Hepatocyte (in vitro differentiated cells): ENCODE measurements around the gene SGPP1. TPM values are rescaled to one million over a fixed set of nuclear protein-coding genes. Genes with fewer than 3 reads are reported as not detected.
"Not testable (repeated sequence)": the region's sequence is repeated elsewhere in the genome, so short reads cannot be mapped to it uniquely, and the experiment has no call there.

Experiments used
- DNase-seq: peaks from one replicate; pipeline ENCODE4 v3.0.0-alpha.2; 2016; ENCODE audit warnings: low spot score
- H2AFZ ChIP-seq: fragments of 200-600 bp; sonication (generic); 2 replicates; pipeline ENCODE4 v1.6.0; 2016; ENCODE audit warnings: antibody characterized with exemption, mild to moderate bottlenecking
- H3K27ac ChIP-seq: fragments of 200-600 bp; sonication (generic); 2 replicates; pipeline ENCODE4 v1.5.1; 2016; ENCODE audit warnings: mild to moderate bottlenecking
- H3K27me3 ChIP-seq: fragments of 200-600 bp; sonication (generic); 2 replicates; pipeline ENCODE4 v1.6.1; 2016
- H3K36me3 ChIP-seq: fragments of 200-600 bp; sonication (generic); replicated peaks from 2 replicates; pipeline ENCODE4 v1.5.1; 2016; ENCODE audit warnings: low read depth; ENCODE audit not compliant: insufficient read depth
- H3K4me1 ChIP-seq: fragments of 200-600 bp; sonication (generic); 2 replicates; pipeline ENCODE4 v1.5.1; 2016; ENCODE audit warnings: mild to moderate bottlenecking, moderate library complexity; ENCODE audit not compliant: insufficient read depth
- H3K4me2 ChIP-seq: fragments of 200-600 bp; sonication (generic); 2 replicates; pipeline ENCODE4 v1.6.0; 2016
- H3K4me3 ChIP-seq: fragments of 200-600 bp; sonication (generic); 2 replicates; pipeline ENCODE4 v1.5.1; 2016; ENCODE audit warnings: mild to moderate bottlenecking
- H3K79me2 ChIP-seq: fragments of 200-600 bp; sonication (generic); 2 replicates; pipeline ENCODE4 v1.6.0; 2017; ENCODE audit warnings: mild to moderate bottlenecking
- H3K9me2 ChIP-seq: fragments of 200-600 bp; sonication (generic); replicated peaks from 2 replicates; pipeline ENCODE4 v1.6.0; 2017; ENCODE audit warnings: mild to moderate bottlenecking; ENCODE audit not compliant: insufficient read depth
- H3K9me3 ChIP-seq: fragments of 200-600 bp; sonication (generic); 2 replicates; pipeline ENCODE4 v1.5.1; 2016; ENCODE audit warnings: low read depth, mild to moderate bottlenecking
- H4K20me1 ChIP-seq: fragments of 200-600 bp; sonication (generic); 2 replicates; pipeline ENCODE4 v1.6.0; 2016; ENCODE audit warnings: mild to moderate bottlenecking; ENCODE audit not compliant: insufficient read depth, poor library complexity, severe bottlenecking
- EZH2 ChIP-seq: fragments of 200-600 bp; sonication (generic); IDR thresholded peaks from 2 replicates; pipeline ENCODE4 v1.6.1; 2016; ENCODE audit warnings: antibody characterized with exemption, mild to moderate bottlenecking, borderline replicate concordance
- EZH2phosphoT487 ChIP-seq: fragments of 200-600 bp; sonication (generic); IDR thresholded peaks from one replicate; pipeline ENCODE4 v1.6.1; 2018; ENCODE audit warnings: antibody characterized with exemption, mild to moderate bottlenecking, low read depth, moderate library complexity; ENCODE audit not compliant: unreplicated experiment, severe bottlenecking
- WGBS: methylation state at CpG from one replicate; pipeline ENCODE4 v1.1.6; 2016; ENCODE audit warnings: low lambda C conversion rate; ENCODE audit errors: missing lambda C conversion rate; 5-methylcytosine and 5-hydroxymethylcytosine counted together
- polyA plus RNA-seq: library from polyadenylated mRNA; unstranded; fragments of >200 nt; fragmentation: Nextera tagmentation; extraction: Ambion mirVana; gene quantifications from 2 replicates; pipeline ENCODE4 v1.2.1, GENCODE V29; 2016
- total RNA-seq: library from RNA; depleted of rRNA; stranded (reverse); fragments of >200 nt; gene quantifications from 2 replicates; pipeline ENCODE4 v1.2.3, GENCODE V29; 2014
- TF ChIP-seq, protein P1 (sequence below): fragments of 200-600 bp; sonication (generic); IDR thresholded peaks from 2 replicates; pipeline ENCODE4 v1.5.1; 2016; ENCODE audit warnings: antibody characterized with exemption, mild to moderate bottlenecking; ENCODE audit not compliant: poor library complexity

SGPP1 gene
- total and polyA plus RNA-seq, 2 experiments from 2014 or later = 17.8 to 23.9 TPM

GRCh38 chr14:63705561-63706070 lies 22.2 kb downstream of the SGPP1 start:
- Histone ChIP-seq H3K4me1 (no peaks in the 10 kb centered on the region), H2AFZ (no peak overlapping the region), H4K20me1 (no peaks in the 10 kb centered on the region), H3K9me2 (no peaks in the 10 kb centered on the region), H3K4me3 (no peak overlapping the region), H3K79me2 (peaks cover 34% of the 10 kb centered on the region), H3K27me3 (no peaks in the 10 kb centered on the region), H3K36me3 (no peaks in the 10 kb centered on the region), H3K27ac (no peak overlapping the region), H3K4me2 (no peak overlapping the region), H3K9me3 (no peaks in the 10 kb centered on the region)
- no peak for DNase-seq
- TF ChIP-seq, protein P1, sequence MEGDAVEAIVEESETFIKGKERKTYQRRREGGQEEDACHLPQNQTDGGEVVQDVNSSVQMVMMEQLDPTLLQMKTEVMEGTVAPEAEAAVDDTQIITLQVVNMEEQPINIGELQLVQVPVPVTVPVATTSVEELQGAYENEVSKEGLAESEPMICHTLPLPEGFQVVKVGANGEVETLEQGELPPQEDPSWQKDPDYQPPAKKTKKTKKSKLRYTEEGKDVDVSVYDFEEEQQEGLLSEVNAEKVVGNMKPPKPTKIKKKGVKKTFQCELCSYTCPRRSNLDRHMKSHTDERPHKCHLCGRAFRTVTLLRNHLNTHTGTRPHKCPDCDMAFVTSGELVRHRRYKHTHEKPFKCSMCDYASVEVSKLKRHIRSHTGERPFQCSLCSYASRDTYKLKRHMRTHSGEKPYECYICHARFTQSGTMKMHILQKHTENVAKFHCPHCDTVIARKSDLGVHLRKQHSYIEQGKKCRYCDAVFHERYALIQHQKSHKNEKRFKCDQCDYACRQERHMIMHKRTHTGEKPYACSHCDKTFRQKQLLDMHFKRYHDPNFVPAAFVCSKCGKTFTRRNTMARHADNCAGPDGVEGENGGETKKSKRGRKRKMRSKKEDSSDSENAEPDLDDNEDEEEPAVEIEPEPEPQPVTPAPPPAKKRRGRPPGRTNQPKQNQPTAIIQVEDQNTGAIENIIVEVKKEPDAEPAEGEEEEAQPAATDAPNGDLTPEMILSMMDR = no peak
- TF ChIP-seq EZH2 = no peak
- no peak for TF ChIP-seq EZH2phosphoT487
- WGBS = 92% methylated on average over 4 of the region's 4 CpGs

- not testable (repeated sequence) for H2AFZ ChIP-seq, DNase-seq, H3K4me1 ChIP-seq, H3K9me2 ChIP-seq, H3K27me3 ChIP-seq, H3K9me3 ChIP-seq, H4K20me1 ChIP-seq, H3K27ac ChIP-seq, H3K4me2 ChIP-seq, H3K36me3 ChIP-seq, H3K4me3 ChIP-seq
- H3K79me2 ChIP-seq = peaks cover 36% of the 10 kb centered on the region
- 98% methylated on average over 4 of the region's 4 CpGs for WGBS
These were observed 25.3 kb downstream of the SGPP1 start for GRCh38 chr14:63702530-63702929.

DNA sequence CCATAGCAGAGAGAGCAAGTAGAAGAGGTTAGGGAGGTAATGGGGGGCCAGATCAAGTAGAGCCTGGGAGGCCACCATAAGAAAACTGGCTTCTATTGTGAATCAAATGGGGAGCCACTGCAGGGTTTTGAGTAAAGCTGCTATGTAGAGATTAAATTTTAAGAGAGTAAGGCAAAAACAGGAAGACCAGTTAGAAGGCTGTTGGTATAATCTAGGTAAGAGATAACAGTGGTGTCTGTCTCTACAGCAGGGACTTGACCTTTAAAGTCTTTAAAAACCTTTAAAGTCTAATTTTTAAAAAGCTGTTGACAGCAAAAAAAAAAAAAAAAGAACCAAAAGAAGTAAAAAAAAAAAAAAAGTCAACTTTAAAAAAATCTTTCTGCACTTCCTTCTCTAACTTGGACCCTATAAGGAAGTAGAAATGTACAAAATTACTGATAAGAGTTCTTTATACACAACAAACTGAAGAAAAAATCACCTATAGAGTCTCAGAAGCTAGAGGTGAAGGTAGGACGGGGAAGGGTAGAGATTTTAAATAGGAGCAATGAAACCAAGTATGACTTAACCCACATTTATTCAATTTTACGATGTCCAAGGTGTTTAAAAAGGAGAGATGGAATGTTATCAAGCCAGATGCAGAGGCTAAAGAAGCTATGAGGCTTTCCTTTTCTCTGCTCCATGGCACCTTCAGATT lies 26.1 kb downstream of the SGPP1 start:
- 86% methylated on average over 2 of the region's 2 CpGs for WGBS
- Histone ChIP-seq H3K27ac (peak overlapping the region; percentile 33), H2AFZ (no peak overlapping the region), H3K9me3 (no peaks in the 10 kb centered on the region), H3K9me2 (no peaks in the 10 kb centered on the region), H3K36me3 (no peaks in the 10 kb centered on the region), H3K4me3 (no peak overlapping the region), H4K20me1 (no peaks in the 10 kb centered on the region), H3K4me2 (no peak overlapping the region), H3K27me3 (no peaks in the 10 kb centered on the region), H3K79me2 (peaks cover 32% of the 10 kb centered on the region), H3K4me1 (no peaks in the 10 kb centered on the region)
- DNase-seq = no peak
- TF ChIP-seq EZH2phosphoT487 (no peak), EZH2 (no peak)
- TF ChIP-seq, protein P1 = no peak

DNA sequence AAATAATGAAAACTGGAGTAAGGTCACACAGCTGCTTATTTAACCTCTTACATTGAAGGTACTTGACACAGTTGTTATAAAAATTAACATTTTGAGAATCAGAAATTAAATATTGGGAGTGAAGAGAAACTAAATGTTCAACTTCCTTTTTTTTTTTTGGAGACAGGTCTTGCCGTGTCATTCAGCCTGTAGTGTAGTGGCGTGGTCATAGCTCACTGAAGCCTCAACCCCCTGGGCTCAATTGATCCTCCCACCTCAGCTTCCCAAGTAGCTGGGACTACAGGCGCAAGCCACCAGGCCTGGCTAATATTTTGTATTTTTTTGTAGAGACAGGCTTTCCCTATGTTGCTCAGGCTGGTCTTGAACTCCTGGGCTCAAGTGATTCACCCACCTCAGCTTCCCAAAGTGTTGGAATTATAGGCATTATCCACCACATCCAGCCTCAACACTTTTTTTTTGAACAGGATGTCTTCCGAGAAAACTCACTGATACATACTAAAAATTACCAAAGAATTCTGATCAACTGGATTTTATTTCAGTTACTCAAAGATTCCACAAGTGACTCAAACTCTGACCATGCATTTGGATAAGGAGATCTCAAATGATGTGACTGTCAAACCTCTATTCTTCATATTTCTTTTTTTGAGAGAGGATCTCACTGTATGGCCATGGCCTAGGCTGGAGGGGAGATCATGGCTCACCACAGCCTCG lies 35.4 kb downstream of the SGPP1 start:
- no peak overlapping the region for H2AFZ ChIP-seq
- no peaks in the 10 kb centered on the region for H4K20me1 ChIP-seq
- no peaks in the 10 kb centered on the region for H3K79me2 ChIP-seq
- H3K27ac ChIP-seq = no peak overlapping the region
- WGBS = 97% methylated on average over 5 of the region's 5 CpGs
- TF ChIP-seq EZH2 (no peak), EZH2phosphoT487 (no peak)
- TF ChIP-seq, protein P1 = no peak
- no peaks in the 10 kb centered on the region for H3K9me2 ChIP-seq
- H3K36me3 ChIP-seq = no peaks in the 10 kb centered on the region
- H3K9me3 ChIP-seq = no peaks in the 10 kb centered on the region
- no peaks in the 10 kb centered on the region for H3K4me1 ChIP-seq
- H3K4me2 ChIP-seq = no peak overlapping the region
- no peaks in the 10 kb centered on the region for H3K27me3 ChIP-seq
- no peak overlapping the region for H3K4me3 ChIP-seq
- no peak for DNase-seq
